HG03520 (cell line): ENCODE results near the gene UNC93B1.
A peak's percentile ranks its signal among the peaks of the same experiment; 100 is the strongest.

Experiments used
- ATAC-seq: cut with Tn5 transposase; IDR thresholded peaks from one replicate; pipeline ENCODE4 v1.9.1; 2021; ENCODE audit warnings: mild to moderate bottlenecking, moderate library complexity; ENCODE audit not compliant: unreplicated experiment

UNC93B1 gene

DNA sequence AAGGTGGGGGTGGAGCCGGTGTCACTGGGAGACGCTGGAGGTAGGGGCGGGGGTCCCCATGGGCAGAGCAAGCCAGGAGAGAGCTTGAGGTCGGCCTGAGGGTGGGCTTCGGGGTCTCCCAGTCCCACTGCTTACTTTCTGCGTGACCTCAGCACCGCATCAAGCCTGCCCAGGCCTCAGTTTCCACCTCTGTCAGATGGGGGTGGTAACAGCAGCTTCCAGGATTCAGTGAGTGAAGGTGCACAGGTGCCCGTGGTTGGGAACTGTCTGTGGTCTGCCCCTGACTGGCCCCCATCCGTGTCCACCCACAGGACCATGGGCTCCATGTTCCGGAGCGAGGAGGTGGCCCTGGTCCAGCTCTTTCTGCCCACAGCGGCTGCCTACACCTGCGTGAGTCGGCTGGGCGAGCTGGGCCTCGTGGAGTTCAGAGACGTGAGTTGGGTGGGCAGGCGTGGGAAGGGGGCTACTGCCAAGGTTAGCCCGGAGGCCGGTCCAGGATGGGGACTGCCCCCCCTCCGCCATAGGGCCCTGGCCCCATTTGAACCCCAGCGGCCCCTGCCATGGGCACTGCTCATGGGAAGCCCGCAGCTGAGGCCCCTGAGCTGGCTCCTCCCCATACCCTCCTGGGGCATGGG is 37.2 kb upstream of the UNC93B1 start:
- ATAC-seq = no peak

DNA sequence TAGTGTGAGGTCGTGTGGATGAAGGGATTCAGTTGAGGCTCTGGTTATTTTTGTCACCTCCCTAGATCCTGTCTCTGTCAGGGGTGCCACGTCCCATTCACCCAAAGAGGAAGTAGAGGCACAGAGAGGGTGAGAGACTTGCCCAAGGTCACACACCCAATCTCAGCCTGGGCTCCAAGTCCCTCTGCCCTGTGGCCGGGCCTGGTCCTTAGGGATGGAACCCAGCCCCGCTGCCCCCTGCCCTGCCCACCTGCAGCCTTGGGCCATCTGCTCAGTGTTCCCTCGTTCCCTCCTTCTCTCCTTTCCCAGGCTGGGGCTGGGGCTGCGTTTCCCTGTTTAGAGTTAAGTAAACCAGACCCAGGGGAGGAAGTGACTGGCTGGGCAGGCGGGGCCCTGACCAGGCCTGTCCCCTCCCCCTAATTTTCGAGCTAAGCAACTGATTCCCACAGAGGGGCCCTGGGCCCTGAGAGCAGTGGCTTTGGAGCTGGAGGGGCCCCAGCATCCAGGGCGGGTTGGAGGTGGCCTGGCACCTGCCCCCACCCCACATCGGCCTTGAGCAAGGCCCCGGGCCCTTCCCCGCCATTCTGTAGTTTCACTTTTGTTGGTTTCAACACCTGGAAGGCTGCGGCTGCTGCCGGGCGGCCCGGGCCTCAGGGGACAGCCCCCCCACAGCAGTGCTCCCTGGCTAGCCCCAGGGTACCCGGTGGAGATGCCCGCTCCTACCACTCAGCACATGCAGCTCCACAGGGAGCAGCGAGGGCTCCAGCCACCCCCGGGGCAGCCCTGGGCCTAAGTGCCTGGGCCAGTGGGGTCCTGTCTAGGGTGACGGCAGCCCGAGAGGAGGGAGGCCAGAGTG is 36.4 kb upstream of the UNC93B1 start:
- no peak for ATAC-seq

DNA sequence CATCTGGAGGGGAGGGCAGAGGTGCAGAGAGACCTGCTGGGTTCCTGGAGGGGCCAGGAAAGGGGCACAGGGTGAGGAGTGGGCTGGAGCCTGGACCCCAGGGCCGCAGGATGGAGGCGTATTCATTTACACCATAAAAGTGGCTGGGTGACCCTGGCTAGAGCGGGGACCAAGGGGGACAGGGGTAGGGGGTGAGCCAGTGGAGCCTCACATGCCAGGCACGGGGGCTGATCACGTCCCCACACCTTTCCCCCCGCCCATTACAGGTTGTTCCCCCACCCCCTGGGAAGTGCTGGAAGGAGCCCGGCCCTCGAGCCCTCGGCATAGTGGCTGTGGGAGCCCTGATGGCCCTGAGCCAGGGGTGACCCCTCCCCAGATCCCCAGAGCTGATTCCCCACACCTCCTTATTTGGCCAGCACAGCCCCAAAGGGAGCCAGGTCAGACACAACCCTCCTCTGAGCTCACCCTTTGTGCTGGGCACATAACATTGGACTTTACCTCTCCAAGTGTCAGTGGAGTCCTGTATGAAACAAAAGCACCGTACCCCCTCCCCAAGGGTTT is 35.7 kb upstream of the UNC93B1 start:
- no peak for ATAC-seq

DNA sequence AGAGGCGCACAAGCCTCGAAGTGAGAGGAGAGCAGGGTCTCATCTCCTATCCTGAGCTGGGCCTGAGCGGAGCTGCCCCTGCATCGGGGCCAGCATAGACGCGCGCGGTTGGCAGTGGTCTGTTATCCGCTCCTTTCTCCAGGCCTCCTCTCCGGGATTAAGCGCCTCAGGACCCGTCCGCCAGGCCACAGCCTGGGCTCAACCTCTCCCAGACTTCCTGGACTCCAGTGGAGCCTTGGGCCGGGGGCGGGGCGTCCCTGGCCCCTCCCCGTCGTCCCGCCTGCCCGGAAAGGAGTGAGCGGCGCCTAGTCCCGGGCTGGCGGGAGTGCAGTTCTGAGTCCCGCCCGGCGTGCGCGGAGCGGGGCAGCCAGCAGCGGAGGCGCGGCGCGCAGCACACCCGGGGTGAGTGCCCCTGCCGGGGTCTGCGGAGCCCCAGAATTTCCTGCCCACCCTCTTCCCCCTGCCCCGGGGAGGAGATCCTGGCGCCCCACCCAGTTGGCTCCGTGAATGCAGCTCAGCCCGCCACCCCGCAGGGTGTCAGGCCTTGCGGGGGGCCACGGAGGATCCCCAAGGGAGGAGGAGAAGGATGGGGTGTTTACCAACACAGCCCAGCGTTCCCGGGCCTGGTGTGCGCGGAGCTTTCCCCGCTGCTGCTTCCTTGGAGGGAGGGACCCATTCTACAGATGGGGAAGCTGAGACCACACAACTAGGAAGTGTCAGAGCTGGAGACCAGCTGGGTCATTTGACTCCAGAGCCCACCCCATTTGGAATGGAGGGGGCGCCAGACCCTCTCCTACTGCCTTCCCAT is 35.0 kb upstream of the UNC93B1 start, which contains the start of gene TCIRG1:
Gene TCIRG1 (plus strand): TSS at position 308 of the 808 bp plus-strand sequence. CDS start 2,247 bp downstream, outside the sequence.
- no peak for ATAC-seq

DNA sequence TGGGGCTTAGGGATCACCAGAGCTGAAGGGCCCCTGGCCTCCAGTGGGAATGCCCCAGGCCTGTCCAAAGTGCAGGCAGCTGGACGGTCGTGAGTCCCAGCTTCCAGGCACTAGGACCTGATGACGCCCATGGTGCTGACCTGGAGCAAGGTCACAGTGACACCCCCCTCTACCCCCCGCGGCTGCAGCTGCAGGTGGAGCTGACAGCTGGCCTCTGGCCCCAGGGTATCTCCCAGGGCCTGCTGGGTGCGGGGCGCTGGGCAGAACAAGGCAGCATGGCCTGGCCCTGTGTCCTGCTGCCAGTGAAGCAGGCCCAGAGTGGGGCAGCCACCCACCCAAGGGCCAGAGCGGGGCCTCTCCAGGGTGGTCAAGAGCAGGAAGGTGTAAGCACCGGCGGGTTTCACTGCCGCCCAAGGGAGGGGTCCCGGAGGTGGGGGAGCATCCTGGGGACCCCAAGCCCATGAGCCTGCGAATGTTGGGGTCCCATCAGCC is 34.4 kb upstream of the UNC93B1 start:
- ATAC-seq = no peak

DNA sequence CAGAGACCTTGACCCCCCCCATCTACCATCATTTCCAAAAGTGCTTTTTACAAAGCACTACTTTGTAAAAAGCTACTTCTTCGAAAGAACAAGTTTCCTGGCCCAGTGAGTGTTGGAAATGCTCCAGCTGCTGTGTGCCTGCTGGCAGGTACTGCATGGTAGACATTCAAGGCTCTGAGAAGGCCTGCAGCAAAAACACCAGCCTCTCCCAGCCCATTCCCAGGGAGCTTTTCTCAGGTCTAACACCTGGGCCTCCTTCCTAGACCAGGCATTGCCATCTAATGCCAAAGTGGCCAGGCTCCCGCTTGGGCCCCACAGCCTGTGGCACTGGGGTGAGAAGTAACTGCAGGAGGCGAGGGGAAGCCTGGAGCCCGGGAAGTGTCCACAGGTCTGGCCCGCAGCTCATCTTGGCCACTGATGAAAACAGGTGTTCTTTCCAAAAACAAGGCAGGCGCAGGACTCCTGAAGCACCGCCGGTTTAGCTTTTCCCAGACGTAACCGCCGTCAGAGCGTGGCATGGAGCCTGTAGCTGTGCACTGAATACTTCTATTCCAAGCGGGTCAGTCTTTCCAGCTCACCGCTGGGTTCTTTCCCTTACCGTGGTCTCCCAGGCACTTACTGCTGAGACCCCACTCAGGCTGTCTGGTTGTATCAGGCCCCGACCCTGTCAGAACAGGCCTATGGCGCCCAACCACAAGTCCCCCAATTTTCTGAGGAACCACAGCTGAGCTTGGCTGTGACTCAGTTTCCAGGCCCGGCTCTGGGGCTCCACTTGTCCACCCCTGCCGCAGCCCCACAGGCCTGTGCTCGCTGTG is 33.7 kb upstream of the UNC93B1 start:
- no peak for ATAC-seq

DNA sequence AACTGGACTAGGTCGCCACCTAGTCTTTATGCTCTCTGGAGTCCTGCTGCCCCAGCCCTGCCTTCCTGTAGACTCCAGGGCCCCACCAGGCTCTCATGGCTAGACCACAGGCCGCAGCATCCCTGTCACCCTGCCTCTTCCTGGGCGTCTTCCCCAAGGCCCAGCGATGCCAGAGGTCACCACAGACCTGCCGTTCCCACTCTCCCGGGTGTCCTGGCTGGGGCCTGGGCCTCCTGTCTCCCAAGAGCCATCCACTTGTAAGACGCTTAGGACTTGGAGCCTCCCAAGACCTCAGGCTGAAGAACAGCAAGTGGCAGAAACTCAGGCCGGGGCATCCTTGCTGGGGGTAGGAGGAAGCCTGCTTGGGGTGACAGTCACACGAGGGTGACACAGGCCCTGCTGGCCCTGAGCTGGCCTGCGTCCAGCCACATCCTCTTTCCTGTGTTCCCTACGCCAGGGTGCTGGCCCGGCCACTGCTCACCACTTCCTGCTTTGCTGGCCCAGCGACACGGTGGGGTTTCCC is 32.9 kb upstream of the UNC93B1 start:
- no peak for ATAC-seq

DNA sequence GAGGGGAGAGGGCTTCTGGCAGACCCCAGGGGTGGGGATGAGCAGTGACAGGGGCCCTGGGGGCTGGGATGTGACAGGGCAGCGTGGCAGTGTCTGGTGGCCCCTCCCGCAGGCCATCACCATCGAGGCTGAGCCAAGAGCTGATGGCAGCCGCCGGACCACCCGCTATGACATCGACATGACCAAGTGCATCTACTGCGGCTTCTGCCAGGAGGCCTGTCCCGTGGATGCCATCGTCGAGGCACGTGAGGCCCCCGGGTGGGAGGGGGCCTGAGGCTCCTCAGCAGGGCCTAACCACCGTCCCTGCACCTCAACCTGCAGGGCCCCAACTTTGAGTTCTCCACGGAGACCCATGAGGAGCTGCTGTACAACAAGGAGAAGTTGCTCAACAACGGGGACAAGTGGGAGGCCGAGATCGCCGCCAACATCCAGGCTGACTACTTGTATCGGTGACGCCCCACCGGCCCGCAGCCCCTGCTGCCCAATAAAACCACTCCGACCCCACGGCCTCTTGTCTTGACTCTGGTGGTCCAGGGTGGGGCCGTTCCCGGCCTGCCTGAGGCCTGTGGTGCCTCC is 32.3 kb upstream of the UNC93B1 start:
- ATAC-seq = no peak

DNA sequence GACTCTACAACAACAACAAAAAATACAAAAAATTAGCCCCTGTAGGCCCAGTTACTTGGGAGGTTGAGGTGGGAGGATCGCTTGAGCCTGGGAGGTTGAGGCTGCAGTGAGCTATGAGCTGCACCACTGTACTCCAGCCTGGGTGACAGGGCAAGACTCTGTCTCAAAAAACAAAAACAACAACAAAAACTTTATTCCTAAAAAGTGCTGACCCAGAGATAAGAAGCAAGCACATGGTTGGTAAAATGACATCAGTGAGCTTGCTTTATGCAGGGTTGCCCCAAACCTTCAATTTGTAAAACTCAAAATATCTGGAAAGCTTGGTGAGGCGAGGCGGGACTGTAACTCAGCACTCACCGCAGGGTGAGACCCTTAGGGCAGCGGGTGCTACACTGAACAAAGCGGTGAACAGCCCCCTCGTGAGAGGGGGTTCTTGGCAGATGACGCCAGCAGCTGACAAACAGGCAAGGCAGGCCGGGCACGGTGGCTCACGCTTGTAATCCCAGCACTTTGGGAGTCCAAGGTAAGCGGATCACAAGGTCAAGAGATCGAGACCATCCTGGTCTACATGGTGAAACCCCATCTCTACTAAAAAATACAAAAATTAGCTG is 31.5 kb upstream of the UNC93B1 start:
- ATAC-seq = no peak

DNA sequence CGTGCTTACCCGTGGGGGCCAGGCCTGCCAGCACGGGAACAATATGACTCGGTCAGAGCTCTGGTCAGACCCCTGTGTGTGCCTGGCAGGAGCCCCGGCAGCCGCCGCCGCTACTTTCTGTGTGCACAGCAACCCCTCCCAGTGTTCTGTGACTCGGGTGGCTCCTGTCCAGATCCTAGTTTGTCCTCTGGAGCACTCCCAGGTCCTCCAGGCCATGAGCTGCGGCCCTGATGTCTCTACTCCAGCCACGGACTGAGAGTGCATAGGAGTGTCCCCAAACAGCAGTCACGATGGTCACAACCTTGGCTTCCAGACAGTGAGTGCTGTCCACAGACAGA is 29.8 kb upstream of the UNC93B1 start:
- no peak for ATAC-seq

DNA sequence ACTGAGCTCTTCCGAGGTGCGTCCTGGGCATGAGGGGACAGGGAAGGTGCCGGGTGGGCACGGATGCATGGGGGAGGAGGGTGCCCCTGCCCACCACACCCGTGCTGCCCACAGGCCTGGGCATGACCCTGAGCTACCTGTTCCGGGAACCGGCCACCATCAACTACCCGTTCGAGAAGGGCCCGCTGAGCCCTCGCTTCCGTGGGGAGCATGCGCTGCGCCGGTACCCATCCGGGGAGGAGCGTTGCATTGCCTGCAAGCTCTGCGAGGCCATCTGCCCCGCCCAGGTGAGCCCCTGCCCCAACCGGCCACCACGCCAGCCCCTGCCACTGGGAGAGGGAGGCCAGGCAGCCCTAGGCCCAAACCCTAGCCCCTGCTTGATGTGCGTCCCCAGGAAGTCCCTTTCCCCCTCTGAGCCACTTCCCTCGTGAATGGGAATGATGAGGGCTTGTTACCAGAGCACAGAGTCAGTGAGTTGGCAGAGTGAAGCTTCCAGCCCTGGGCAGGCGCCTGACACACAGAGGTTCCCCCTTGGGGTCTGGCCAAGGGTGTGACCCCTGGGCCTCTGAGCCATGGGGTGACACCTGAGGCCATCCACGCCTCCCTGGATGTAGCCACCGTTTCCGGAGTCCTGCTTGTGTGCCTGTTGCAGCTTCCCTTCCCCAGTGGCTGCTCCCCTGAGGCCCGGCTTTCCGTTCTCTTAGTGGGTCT is 29.3 kb upstream of the UNC93B1 start:
- ATAC-seq = no peak

DNA sequence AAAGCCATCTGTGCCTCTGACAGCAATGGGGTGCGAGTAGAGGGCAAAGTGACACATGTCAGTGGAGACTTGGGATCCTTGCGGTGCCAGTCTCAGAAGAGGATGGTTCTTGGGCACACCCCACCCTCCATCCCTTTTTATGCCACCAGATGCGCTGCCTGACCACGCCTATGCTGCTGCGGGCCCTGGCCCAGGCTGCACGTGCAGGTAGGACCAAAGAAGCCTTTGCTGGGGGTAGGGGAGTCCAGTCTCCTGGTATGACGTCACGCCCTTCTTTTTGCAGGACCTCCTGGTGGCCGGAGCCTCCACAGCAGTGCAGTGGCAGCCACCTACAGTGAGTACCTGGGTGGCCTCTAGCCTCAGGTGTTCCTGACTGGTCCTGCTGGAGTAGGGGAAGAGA is 28.1 kb upstream of the UNC93B1 start:
- no peak for ATAC-seq

DNA sequence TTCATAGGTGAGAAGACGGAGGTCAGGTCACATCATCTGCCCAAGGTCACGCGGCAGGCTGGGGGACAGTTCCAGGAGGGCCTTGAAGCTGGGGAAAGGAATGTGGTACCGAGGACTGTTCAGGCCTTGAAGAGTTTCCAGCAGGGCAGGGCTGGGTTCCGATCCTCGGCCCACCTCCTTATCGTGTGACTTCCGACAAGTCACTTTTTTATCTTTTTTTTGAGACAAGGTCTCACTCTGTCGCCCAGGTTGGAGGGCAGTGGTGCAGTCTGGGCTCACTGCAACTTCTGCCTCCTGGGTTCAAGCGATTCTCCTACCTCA is 27.2 kb upstream of the UNC93B1 start:
- ATAC-seq = no peak

DNA sequence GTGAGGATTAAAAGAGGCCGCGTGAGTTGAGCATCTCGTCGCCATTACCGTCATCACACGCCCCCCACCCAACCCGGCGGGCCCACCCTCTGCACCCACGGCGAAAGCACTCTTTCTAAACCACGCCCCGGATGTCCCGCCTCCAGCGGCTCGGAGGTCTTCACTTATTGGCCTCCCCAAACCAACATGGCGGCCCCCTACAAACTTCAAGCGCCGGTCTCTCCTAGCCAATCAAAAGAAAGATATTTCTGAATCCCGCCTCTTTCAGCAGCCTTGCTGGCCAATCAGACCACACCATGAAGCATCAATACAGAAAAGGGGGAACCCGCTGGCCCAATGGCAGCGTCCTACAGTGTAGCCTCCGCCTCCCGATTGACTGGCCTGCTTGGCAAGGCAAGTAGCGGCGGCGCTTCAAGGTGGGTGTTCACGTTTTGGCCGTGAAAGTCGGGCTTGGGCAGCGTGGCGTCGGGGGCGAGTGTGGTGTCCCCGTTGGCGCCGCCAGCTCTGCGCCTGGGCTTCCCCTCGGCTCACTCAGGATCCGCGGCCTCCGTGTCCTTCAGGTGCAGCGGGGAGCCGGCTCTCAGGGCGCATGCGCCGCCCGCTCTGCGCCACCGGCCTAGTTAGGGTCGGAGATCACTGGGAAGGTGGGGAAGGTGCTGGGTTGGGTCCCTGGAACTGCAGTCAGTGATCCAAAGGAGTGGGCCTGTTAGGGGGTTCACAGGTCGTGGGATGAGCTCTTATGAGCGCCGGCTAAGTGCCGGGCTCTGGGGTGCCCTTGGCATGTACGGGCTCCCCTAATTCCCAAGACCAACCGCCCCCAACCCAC is 26.6 kb upstream of the UNC93B1 start, which contains the start of gene NDUFS8:
Gene NDUFS8 (plus strand): TSS at position 364 of the 826 bp plus-strand sequence. CDS start 1,471 bp downstream, outside the sequence.
- ATAC-seq = peak; percentile 89

DNA sequence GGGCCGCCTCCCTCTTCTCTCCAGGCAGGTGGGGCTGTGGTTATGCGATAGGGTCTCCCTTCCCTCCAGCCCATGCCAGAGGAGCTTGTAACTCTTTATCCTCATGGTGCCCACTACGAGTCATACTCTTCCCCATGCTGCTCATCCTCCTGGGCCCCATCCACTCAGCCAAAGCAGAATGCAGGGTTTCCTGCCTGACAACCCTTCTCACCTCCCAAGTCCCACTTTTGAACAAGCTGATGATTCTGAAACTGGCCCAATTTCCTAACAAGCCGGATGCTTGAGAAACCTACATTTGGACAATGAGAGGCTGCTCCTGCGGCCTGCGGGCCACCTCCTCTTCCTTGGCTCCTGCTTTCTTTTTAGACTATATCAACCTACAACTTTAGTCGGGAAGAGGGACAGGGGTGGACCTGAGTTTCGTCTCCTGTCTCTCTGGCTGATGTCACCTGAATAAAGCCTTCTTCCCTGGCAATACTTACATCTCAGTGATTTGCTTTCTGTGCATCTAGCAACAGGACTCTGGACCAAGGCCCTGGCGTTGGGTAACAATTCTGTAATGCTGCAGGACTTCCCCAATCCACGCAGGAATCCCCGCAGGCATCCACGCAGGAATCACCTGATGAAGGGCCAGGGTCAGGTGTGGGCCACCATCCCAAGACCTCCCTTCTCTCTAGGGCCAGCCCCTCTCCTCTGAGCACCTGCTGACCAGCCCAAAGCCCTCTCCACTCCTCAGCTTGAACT is 25.1 kb upstream of the UNC93B1 start:
- no peak for ATAC-seq

DNA sequence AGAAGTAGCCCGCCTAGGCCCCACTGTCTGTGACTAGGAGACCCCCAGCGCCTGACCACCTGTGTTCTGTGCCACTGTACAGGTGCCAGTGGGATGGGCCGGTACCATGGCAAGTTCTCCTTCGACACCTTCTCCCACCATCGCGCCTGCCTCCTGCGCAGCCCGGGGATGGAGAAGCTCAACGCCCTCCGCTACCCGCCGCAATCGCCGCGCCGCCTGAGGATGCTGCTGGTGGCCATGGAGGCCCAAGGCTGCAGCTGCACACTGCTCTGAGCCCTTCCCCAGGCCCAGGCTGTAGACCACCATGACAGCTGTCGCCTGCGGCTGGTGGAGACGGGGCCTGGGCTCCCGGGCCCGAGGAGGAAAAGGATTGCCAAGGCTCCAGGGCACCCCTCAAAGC is 23.8 kb upstream of the UNC93B1 start:
- ATAC-seq = no peak
